ENCODE results near the gene AIF1L. TPM values are rescaled to one million over a fixed set of nuclear protein-coding genes. Genes with fewer than 3 reads are reported as not detected.
A peak's percentile ranks its signal among the peaks of the same experiment; 100 is the strongest.
"Not testable (repeated sequence)": the region's sequence is repeated elsewhere in the genome, so short reads cannot be mapped to it uniquely, and the experiment has no call there.

AIF1L gene
- total RNA-seq, 1 donor from 2014 or later = 0.60 TPM

DNA sequence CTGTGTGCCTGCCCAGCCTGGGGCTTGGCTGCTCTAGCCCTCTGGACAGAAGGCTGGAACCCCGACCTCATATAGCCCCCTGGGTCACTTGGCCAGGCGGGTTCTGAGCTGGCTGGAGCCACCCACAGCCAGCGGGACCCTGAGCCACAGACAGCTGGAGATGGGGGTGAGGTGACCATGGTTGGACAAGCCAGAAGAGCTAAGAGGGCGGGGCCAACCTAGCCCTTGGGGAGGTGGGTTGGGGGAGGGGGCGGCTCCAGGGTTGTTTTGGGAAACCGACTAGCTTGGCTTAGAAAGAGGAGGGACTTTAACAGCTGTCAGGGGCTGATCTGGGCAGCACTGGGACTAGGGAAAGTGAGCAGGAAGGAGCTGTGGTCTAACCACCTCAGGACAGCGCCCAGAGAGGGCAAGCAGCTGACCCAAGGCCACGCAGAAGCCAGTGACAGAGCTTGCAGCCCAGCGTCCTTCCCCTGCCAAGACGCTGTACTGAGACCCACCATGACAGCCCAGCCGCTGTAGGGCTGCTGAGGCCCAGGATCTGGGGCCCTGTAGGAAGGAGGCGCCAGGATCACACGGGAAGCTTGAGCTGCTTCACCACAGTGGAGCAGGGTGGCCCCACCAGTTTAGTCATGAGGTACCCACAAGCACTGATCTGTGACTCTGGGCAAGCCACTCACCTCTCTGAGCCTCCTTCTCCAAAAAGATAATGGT lies 2.2 kb downstream of the AIF1L start:
- DNase-seq (ENCODE audit: low read depth in 2 of 2) = no peak

DNA sequence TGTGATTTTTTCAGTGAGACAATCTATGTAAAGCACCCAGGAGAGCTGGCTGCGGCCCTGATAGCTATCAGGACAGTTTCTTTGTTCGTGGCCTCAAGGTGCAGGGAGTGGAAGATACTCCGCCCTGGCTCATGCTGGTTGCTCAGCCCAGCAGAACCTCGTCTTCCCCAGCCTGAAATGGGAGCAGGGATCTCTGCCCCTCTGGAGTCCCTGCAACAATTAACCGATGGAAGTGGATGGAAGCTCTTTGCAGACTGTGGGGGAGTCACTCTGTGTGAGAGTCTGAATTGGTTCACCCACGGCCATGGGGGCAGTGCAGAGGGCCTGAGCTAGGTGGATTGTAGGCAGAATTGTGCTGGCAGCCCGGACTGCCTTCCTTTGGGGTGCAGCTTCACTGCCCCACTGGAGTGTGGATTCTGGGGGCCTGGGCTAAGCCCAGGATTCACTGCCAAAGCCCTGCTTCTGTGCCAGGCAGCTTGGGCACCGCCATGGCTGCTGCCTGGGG lies 2.8 kb downstream of the AIF1L start:
- DNase-seq (ENCODE audit: low read depth in 2 of 2) = no peak

- DNase-seq (ENCODE audit: low read depth in 2 of 2) = not testable (repeated sequence)
Measured at GRCh38 chr9:131099845-131100244, 3.5 kb downstream of the AIF1L start.

- no peak for DNase-seq (ENCODE audit: low read depth in 2 of 2)
Measured at GRCh38 chr9:131100445-131100844, 4.1 kb downstream of the AIF1L start.

- no peak for DNase-seq (ENCODE audit: low read depth in 2 of 2)
Measured at GRCh38 chr9:131101207-131101964, 5.1 kb downstream of the AIF1L start.

DNA sequence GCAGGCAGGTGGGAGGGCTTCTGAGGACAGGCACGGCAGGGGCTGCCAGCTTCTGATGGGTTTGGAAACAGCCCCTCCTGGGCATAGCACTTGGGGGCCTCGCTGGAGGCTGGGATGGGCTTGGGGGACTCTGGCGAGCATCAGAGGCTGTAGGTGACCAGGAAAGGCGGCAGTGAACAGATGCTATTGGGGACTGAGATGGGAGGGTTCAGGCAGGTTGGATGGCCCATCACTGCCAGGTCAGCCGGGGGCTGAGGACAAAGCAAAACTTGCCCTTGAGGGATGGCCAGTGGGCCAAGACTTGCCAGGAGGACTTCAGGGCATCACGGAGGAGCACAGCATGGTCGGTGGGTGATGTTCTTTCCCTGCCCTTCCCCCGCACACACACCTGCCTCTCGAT lies 6.7 kb downstream of the AIF1L start:
- no peak for DNase-seq (ENCODE audit: low read depth in 2 of 2)

GRCh38 chr9:131103535-131103934 lies 7.2 kb downstream of the AIF1L start:
- no peak for DNase-seq (ENCODE audit: low read depth in 2 of 2)

GRCh38 chr9:131104016-131104740 lies 7.8 kb downstream of the AIF1L start:
- no peak for DNase-seq (ENCODE audit: low read depth in 2 of 2)

- no peak for DNase-seq (ENCODE audit: low read depth in 2 of 2)
Measured at GRCh38 chr9:131105952-131106351, 9.6 kb downstream of the AIF1L start.

- DNase-seq (ENCODE audit: low read depth in 2 of 2) = no peak
Measured at GRCh38 chr9:131107760-131108159, 11.4 kb downstream of the AIF1L start.

DNA sequence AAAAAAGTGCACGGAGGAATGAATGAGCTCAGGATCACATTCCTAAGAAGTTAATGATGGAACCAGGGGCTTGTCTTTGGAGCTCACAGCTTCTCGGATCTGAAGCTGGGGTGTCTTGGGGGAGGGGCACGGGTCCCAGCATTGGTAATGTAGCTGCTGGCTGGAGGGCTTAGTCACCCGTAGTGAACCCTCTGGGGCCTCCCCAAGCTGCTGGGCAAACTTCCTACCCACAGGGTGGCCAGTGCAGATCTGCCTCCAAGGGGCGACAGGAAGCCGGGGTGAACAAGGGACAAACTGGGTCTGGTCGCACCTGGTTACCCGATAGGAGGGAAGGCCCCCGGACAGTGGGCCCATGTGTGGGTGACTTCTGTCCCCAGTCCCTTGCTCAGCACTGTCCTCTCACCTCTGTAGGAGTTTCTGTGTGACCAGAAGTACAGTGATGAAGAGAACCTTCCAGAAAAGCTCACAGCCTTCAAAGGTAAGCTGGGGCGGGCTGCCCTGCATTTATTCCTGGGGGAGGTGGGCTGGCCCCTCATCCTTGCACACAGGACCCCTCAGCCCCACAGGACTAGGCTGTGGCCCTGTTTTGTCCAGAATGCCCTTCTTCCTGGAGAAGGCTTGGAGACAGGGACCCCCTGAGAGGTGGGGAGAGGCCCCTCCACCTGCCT lies 15.0 kb downstream of the AIF1L start:
- no peak for DNase-seq (ENCODE audit: low read depth in 2 of 2)

DNA sequence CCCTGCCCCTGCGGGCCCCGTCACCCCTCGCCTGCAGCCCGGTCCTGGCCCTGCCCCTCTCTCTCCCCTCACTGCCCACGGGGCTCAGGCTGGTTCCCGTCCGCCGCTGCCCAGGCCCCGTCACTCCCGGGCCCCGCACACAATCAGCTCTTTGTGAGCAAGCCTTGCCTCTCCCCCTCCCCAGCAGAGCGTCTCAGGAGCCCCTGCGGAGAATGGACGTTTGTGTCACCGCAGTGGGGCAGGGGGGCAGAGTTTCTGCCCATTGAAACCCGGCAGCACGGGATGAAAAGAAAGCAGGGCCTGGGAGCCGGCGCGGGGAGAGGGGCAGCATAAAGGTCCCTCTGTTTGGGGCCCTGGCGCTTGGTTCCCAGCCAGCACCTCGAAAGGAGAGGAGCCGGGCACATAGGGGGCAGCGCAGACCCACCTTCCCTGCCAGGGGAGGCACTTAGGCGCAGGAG lies 15.6 kb downstream of the AIF1L start:
- no peak for DNase-seq (ENCODE audit: low read depth in 2 of 2)

DNA sequence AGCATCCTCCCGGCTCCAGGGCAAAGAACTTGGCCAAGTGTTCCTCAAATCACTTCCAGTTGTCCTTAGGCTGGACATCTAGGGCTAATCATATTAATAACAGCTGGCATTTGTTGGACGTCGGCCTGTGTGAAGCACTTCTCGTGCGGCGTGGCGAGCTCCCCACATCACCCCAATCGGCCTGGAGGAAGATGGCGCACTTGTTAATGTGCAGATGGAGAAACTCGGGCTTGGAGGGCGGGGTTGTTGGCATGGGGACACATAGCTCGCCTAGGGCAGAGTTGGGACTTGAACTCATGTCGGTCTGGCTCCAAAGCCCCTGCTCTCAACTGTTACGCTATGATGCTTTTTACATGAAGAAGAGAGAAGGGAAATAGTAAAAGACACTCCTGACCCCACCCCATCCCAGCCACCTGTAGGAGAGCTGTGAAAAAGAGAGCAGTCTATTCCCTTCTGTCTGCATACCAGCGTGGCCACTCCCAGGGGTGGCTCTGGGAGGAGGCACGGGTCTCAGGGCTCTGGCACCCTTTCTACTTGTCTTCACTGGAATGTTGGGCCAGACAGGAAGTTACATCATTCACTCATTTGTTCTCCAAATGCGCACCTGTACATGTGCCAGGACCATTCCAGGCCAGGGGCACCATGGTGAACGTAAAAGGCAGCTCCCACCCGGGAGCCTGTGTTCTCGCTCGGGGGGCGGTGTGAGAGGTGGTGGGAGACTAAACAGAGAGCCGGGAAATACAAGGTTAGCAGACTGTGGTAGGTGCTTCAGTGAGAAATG lies 16.2 kb downstream of the AIF1L start:
- DNase-seq (ENCODE audit: low read depth in 2 of 2) = peak in 1 of 2 donors; percentile 17

- DNase-seq (ENCODE audit: low read depth in 2 of 2) = no peak
Measured at GRCh38 chr9:131113655-131114054, 17.3 kb downstream of the AIF1L start.

GRCh38 chr9:131114084-131114535 lies 17.8 kb downstream of the AIF1L start:
- DNase-seq (ENCODE audit: low read depth in 2 of 2) = no peak

- not testable (repeated sequence) for DNase-seq (ENCODE audit: low read depth in 2 of 2)
Measured at GRCh38 chr9:131115360-131115742, 19.0 kb downstream of the AIF1L start.

DNA sequence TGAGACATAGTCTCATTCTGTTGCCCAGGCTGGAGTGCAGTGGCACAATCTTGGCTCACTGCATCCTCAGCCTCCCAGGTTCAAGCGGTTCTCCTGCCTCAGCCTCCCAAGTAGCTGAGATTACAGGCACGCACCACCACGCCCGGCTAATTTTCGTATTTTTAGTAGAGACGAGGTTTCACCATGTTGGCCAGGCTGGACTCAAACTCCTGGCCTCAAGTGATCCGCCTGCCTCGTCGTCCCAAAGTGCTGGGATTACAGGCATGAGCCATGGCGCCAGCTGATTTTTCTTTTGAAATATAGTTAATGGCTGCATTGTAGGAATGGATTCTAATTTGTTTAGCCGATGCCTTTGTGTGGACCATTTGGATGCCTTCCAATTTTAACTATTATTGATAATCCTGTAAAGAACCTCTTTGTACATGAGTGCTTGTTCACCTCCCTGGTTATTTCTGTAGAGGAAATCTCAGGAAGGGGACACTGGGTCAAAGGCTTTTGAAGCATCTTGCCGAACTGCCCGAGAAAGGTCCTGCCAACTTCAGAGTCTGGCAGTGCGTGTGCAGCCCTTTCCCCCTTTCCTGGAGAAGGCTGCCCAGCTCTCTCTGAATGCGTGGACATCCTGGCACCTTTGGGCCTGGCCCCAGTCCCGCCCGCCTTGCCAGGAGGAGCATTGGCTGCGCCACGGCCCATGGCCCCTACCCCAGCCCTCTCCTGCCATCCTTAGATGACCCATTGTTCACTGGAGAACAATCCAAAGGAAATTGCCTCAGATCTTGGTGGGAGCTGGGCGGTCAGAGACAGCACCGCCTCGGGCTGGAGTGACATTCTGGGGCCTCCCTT lies 20.2 kb downstream of the AIF1L start:
- peak; percentile 13 to 66 for DNase-seq (ENCODE audit: low read depth in 2 of 2)

DNA sequence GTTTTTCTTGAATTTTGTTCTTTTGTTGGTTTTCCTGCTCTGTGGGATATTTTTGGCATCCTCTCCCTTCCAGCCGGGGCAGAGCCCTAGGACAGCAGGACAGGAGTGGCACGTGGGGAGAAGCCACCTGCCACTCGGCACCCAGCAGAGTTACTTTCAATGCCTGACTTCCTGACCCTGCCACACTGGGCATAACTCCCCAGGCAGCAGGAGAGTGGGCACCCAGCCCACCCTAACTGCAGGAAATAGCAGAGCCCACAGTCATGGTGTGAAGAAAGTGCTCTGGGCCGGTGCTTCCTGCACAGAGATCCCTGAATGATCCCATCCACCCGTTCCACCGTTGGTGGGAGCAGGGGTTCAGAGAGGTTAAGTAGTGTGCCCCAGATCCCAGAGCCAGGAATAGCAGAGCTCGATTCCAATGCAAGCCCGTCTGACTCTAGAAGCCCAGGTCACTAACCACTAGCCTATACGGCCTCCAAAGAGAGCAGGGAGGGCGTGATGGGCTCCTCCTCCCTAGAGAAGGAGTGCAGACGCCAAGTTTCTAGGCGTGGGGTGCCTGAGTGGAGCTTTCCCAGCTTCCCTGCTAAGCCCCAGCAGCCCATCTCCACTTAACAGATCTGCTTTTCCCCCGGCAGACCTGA lies 20.9 kb downstream of the AIF1L start:
- DNase-seq (ENCODE audit: low read depth in 2 of 2) = peak; percentile 19 to 70

DNA sequence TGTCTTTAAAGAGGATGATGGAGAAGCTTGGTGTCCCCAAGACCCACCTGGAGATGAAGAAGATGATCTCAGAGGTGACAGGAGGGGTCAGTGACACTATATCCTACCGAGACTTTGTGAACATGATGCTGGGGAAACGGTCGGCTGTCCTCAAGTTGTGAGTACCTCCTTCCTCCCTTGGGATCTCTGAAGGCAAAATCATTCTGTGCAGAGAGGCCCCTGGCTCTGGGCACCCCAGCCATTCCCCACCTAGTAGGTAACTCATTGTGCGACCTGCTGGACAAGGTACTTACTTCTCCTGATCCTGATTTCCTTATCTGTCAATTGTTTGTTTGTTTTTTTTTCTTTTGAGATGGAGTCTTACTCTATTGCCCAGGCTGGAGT lies 21.4 kb downstream of the AIF1L start:
- no peak for DNase-seq (ENCODE audit: low read depth in 2 of 2)
